K562 (cell line): Measurements from ENCODE around the gene ADGRB2. TPM values are rescaled to one million over a fixed set of nuclear protein-coding genes. Genes with fewer than 3 reads are reported as not detected.

Source experiments
- ARID1B ChIP-seq: fragments of 450-650 bp; IDR thresholded peaks from 2 replicates; pipeline ENCODE4 v1.6.1; 2016; ENCODE audit warnings: antibody characterized with exemption, mild to moderate bottlenecking, inconsistent platforms
- ATF7 ChIP-seq: fragments of 450-650 bp; IDR thresholded peaks from 2 replicates; pipeline ENCODE4 v1.7.1; 2014; ENCODE audit warnings: mild to moderate bottlenecking, moderate library complexity
- BACH1 ChIP-seq: fragments of 200-800 bp; sonication (Bioruptor generic); IDR thresholded peaks from 2 replicates; pipeline ENCODE4 v1.6.1; 2016; ENCODE audit warnings: missing genetic modification characterization, missing compliant biosample characterization
- C11orf30 ChIP-seq: fragments of 450-650 bp; IDR thresholded peaks from 2 replicates; pipeline ENCODE4 v1.6.1; 2016; ENCODE audit warnings: low read depth, mild to moderate bottlenecking
- CBX5 ChIP-seq: IDR thresholded peaks from 2 replicates; pipeline ENCODE4 v1.6.1; 2014; ENCODE audit warnings: low read depth, borderline replicate concordance
- CHD4 ChIP-seq: fragments of 200-600 bp; sonication (generic); IDR thresholded peaks from 3 replicates; pipeline ENCODE4 v1.6.1; 2012; ENCODE audit warnings: low read depth, mild to moderate bottlenecking, mixed read lengths, low read length, inconsistent platforms; ENCODE audit not compliant: insufficient read depth, insufficient replicate concordance, poor library complexity, severe bottlenecking
- EWSR1 ChIP-seq: fragments of 450-650 bp; IDR thresholded peaks from 2 replicates; pipeline ENCODE4 v1.6.1; 2018; ENCODE audit warnings: borderline replicate concordance, mild to moderate bottlenecking, low read depth, moderate library complexity; ENCODE audit not compliant: partially characterized antibody
- FOXK1 ChIP-seq: sonication (generic); formaldehyde crosslinking; IDR thresholded peaks from 2 replicates; pipeline ENCODE4 v1.8.0; 2022; ENCODE audit warnings: missing genetic modification reagents, mild to moderate bottlenecking, borderline replicate concordance
- MCM3 ChIP-seq: fragments of 450-650 bp; IDR thresholded peaks from 2 replicates; pipeline ENCODE4 v1.6.1; 2016
- NCOR1 ChIP-seq: fragments of 450-650 bp; IDR thresholded peaks from 2 replicates; pipeline ENCODE4 v1.6.1; 2016; ENCODE audit warnings: mild to moderate bottlenecking, moderate library complexity
- NFRKB ChIP-seq: fragments of 450-650 bp; IDR thresholded peaks from 2 replicates; pipeline ENCODE4 v1.6.1; 2016; ENCODE audit warnings: low read depth
- NR2C2 ChIP-seq, 2 experiments: fragments of 200-800 bp in 1 of 2; sonication (Bioruptor generic) in 1 of 2; sonication (generic) in 1 of 2; formaldehyde crosslinking in 1 of 2; IDR thresholded peaks; 2 replicates each; pipeline versions ENCODE4 v1.6.1 to v1.8.0; 2016 to 2022; ENCODE audit warnings: mild to moderate bottlenecking in 1 of 2, missing compliant biosample characterization in 1 of 2, missing genetic modification characterization in 1 of 2, missing genetic modification reagents in 1 of 2
- NRF1 ChIP-seq, 2 experiments: fragments of 450-650 bp; IDR thresholded peaks in 1 of 2; conservative IDR thresholded peaks in 1 of 2; 2 replicates each; pipeline ENCODE4 v1.6.1; 2014; ENCODE audit warnings: mild to moderate bottlenecking in 2 of 2
- PRPF4 ChIP-seq: fragments of 200-400 bp; formaldehyde crosslinking; IDR thresholded peaks from one replicate; pipeline ENCODE4 v1.6.1; 2017; ENCODE audit warnings: low read length, low read depth, mild to moderate bottlenecking; ENCODE audit not compliant: insufficient read depth, poor library complexity, severe bottlenecking
- RBM17 ChIP-seq: fragments of 200-400 bp; formaldehyde crosslinking; IDR thresholded peaks from 2 replicates; pipeline ENCODE4 v1.6.1; 2017; ENCODE audit warnings: low read depth, mild to moderate bottlenecking, low read length, borderline replicate concordance
- RBM39 ChIP-seq: fragments of 200-400 bp; formaldehyde crosslinking; optimal IDR thresholded peaks from 2 replicates; pipeline ENCODE3; 2018; ENCODE audit warnings: low read depth, low read length
- SETDB1 ChIP-seq: IDR thresholded peaks from one replicate; pipeline ENCODE4 v1.6.1; 2012; ENCODE audit warnings: low read length, control low read depth, inconsistent platforms
- SMARCB1 ChIP-seq: IDR thresholded peaks from 2 replicates; pipeline ENCODE4 v1.6.1; 2011; ENCODE audit warnings: improper control_type of control experiment, low read depth; ENCODE audit not compliant: insufficient read length
- TCF7 ChIP-seq: sonication (generic); IDR thresholded peaks from 2 replicates; pipeline ENCODE4 v1.6.1; 2016; ENCODE audit warnings: antibody characterized with exemption, borderline replicate concordance
- ZBTB7A ChIP-seq: IDR thresholded peaks from 2 replicates; pipeline ENCODE4 v1.6.1; 2011; ENCODE audit warnings: low read depth, mild to moderate bottlenecking, low read length, moderate library complexity, borderline replicate concordance; ENCODE audit not compliant: control insufficient read depth
- ZBTB8A ChIP-seq: fragments of 450-650 bp; IDR thresholded peaks from 2 replicates; pipeline ENCODE4 v1.6.1; 2018; ENCODE audit warnings: mild to moderate bottlenecking, moderate library complexity; ENCODE audit not compliant: partially characterized antibody
- ZNF134 ChIP-seq: fragments of 250-450 bp; sonication (Bioruptor Pico); conservative IDR thresholded peaks from 2 replicates; pipeline ENCODE4 v1.4.0; 2020
- ZNF551 ChIP-seq: fragments of 250-450 bp; sonication (Bioruptor Pico); IDR thresholded peaks from 2 replicates; pipeline ENCODE4 v1.5.0; 2021; ENCODE audit warnings: mild to moderate bottlenecking, moderate library complexity
- polyA plus RNA-seq, 8 experiments: library from polyadenylated mRNA; depleted of rRNA in 4 of 8; stranded (reverse) in 5 of 8; unstranded in 3 of 8; fragments of >200 nt; fragmentation: Nextera tagmentation in 2 of 8; fragmentation: Illumina TruSeq in 1 of 8; extraction: Ambion mirVana in 2 of 8; extraction: Trizol in 1 of 8; gene quantifications; 2 replicates each; pipeline versions ENCODE4 v1.2.1 to v1.2.3, GENCODE V29; 2011 to 2014; ENCODE audit warnings: inconsistent platforms in 1 of 8, missing spikeins in 1 of 8
- total RNA-seq, 7 experiments: library from RNA; depleted of rRNA in 6 of 7; stranded (reverse); fragments of >200 nt in 6 of 7; fragmentation: Illumina TruSeq in 2 of 7; extraction: Trizol in 2 of 7; gene quantifications; 2 replicates each; pipeline versions ENCODE4 v1.2.1 to v1.2.3, GENCODE V29; 2011 to 2021; ENCODE audit warnings: low replicate concordance in 1 of 7
- TF ChIP-seq, protein P1 (sequence below): sonication (generic); formaldehyde crosslinking; IDR thresholded peaks from 2 replicates; pipeline ENCODE4 v1.9.0; 2022; ENCODE audit warnings: mild to moderate bottlenecking, missing genetic modification reagents
- TF ChIP-seq, protein P2 (sequence below), 2 experiments: fragments of 450-650 bp in 1 of 2; sonication (generic) in 1 of 2; formaldehyde crosslinking in 1 of 2; IDR thresholded peaks in 1 of 2; conservative IDR thresholded peaks in 1 of 2; 2 replicates each; pipeline versions ENCODE4 v1.6.1 to v1.8.1; 2016 to 2023; ENCODE audit warnings: mild to moderate bottlenecking in 2 of 2, moderate library complexity in 2 of 2, inconsistent platforms in 1 of 2, missing genetic modification reagents in 1 of 2
- TF ChIP-seq, protein P3 (sequence below): sonication (generic); formaldehyde crosslinking; IDR thresholded peaks from 2 replicates; pipeline ENCODE4 v1.9.0; 2022; ENCODE audit warnings: mild to moderate bottlenecking, missing genetic modification reagents
- TF ChIP-seq, protein P4 (sequence below), 2 experiments: fragments of 200-800 bp in 1 of 2; sonication (Bioruptor generic) in 1 of 2; sonication (generic) in 1 of 2; formaldehyde crosslinking in 1 of 2; IDR thresholded peaks in 1 of 2; conservative IDR thresholded peaks in 1 of 2; 2 replicates each; pipeline versions ENCODE4 v1.5.0 to v1.6.1; 2016 to 2020; ENCODE audit warnings: missing compliant biosample characterization in 1 of 2, missing genetic modification characterization in 1 of 2, missing genetic modification reagents in 1 of 2

ADGRB2 gene
- total and polyA plus RNA-seq, 9 of the 15 experiments (the other 6 are each of a cell fraction or from before 2014, with no cell fraction given), result 0.04 to 0.23 (median 0.20) TPM; not detected in 2

DNA sequence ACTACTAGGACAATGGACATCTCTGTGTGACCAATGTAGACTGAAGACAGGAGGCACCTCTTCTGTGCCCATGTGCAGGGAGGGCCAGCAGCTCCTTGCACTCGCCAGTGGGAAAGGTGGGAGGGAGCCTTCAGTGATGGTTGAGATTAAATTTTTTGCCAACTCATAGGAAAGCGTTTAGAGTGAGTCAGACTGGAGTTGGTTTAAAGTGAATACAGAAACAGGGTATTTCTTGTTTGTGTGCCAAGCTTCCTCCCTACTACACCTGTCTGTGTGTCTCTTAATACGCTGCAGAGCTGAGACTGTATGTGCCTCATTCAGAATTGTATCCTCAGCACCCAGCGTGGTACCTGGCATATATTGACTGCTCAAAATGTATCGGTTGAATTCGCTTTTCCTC lies 46.8 kb downstream of the ADGRB2 start (continued):
- TF ChIP-seq ZBTB8A (no peak), ZNF134 (CRISPR knock-in tag) (no peak), FOXK1 (CRISPR knock-in tag) (no peak), RBM17 (no peak), MCM3 (no peak), CHD4 (no peak), PRPF4 (no peak), ATF7 (no peak), ZNF551 (no peak), RBM39 (no peak), C11orf30 (peak; percentile 87), NR2C2 (CRISPR knock-in tag; IDR thresholded peaks at IDR 0.05) (no peak), NR2C2 (tag; IDR thresholded peaks at IDR 0.05) (no peak), TCF7 (no peak), CBX5 (no peak), NFRKB (no peak), ARID1B (peak; percentile 69), BACH1 (tag) (peak; percentile 62; the same call in 1 of the 2 replicates), NRF1 (conservative IDR thresholded peaks at IDR 0.05 in 1 of 2, IDR thresholded peaks at IDR 0.05 in 1 of 2) (peak; percentile 46 to 54; a peak in 3 of 4 replicates), SETDB1 (no peak), EWSR1 (no peak), SMARCB1 (no peak), NCOR1 (no peak), ZBTB7A (no peak)
- TF ChIP-seq, protein P1, sequence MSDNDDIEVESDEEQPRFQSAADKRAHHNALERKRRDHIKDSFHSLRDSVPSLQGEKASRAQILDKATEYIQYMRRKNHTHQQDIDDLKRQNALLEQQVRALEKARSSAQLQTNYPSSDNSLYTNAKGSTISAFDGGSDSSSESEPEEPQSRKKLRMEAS (CRISPR knock-in tag), result no peak
- TF ChIP-seq, protein P2, sequence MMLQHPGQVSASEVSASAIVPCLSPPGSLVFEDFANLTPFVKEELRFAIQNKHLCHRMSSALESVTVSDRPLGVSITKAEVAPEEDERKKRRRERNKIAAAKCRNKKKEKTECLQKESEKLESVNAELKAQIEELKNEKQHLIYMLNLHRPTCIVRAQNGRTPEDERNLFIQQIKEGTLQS (IDR thresholded peaks at IDR 0.05), result peak; percentile 53; the same call in 1 of the 2 replicates
- TF ChIP-seq, protein P2 (CRISPR knock-in tag; conservative IDR thresholded peaks at IDR 0.05), result no peak
- TF ChIP-seq, protein P3, sequence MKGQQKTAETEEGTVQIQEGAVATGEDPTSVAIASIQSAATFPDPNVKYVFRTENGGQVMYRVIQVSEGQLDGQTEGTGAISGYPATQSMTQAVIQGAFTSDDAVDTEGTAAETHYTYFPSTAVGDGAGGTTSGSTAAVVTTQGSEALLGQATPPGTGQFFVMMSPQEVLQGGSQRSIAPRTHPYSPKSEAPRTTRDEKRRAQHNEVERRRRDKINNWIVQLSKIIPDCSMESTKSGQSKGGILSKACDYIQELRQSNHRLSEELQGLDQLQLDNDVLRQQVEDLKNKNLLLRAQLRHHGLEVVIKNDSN (CRISPR knock-in tag), result no peak
- TF ChIP-seq, protein P4, sequence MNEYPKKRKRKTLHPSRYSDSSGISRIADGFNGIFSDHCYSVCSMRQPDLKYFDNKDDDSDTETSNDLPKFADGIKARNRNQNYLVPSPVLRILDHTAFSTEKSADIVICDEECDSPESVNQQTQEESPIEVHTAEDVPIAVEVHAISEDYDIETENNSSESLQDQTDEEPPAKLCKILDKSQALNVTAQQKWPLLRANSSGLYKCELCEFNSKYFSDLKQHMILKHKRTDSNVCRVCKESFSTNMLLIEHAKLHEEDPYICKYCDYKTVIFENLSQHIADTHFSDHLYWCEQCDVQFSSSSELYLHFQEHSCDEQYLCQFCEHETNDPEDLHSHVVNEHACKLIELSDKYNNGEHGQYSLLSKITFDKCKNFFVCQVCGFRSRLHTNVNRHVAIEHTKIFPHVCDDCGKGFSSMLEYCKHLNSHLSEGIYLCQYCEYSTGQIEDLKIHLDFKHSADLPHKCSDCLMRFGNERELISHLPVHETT (CRISPR knock-in tag; conservative IDR thresholded peaks at IDR 0.05 in 1 of 2, IDR thresholded peaks at IDR 0.05 in 1 of 2), result no peak
